ENCODE results near the gene GABRP. TPM values are rescaled to one million over a fixed set of nuclear protein-coding genes. Genes with fewer than 3 reads are reported as not detected.

GABRP gene
- total and polyA plus RNA-seq, 4 donors, result 0.08 to 0.17 TPM; not detected in 2

- no peak overlapping the region for H3K27ac ChIP-seq (ENCODE audit: low read depth in 1 of 2, low read length in 2 of 2)
- H3K9me3 ChIP-seq (ENCODE audit: control insufficient read depth in 4 of 4, low read length in 3 of 4), result no peaks in the 10 kb centered on the region
- no peak for TF ChIP-seq SP1 (IDR thresholded peaks at IDR 0.05)
- no peak for TF ChIP-seq EGR1 (IDR thresholded peaks at IDR 0.05; ENCODE audit: low read depth in 2 of 2)
- no peak for TF ChIP-seq TAF1 (conservative IDR thresholded peaks at IDR 0.05)
- no peak for TF ChIP-seq HNF4A (conservative IDR thresholded peaks at IDR 0.05)
- TF ChIP-seq RXRA (IDR thresholded peaks at IDR 0.05), result no peak
- TF ChIP-seq RAD21 (IDR thresholded peaks at IDR 0.05), result no peak
- no peak for TF ChIP-seq CTCF (IDR thresholded peaks at IDR 0.05; ENCODE audit: low read depth, low read length, missing input control)
- TF ChIP-seq MAX (IDR thresholded peaks at IDR 0.05), result no peak
- no peak for TF ChIP-seq FOXA1 (IDR thresholded peaks at IDR 0.05)
- DNase-seq (ENCODE audit: low spot score), result no peak
- no peak overlapping the region for H3K9ac ChIP-seq (ENCODE audit: low read depth in 1 of 2, low read length in 2 of 2)
- H3K4me3 ChIP-seq (ENCODE audit: low read depth in 1 of 3, low read length in 3 of 3), result no peak overlapping the region
- no peaks in the 10 kb centered on the region for H3K36me3 ChIP-seq (ENCODE audit: control insufficient read depth in 4 of 4, insufficient read depth in 3 of 4, low read depth in 1 of 4, low read length in 3 of 4)
- no peaks in the 10 kb centered on the region for H3K4me1 ChIP-seq (ENCODE audit: control insufficient read depth in 4 of 4, insufficient read depth in 4 of 4, low read length in 3 of 4)
- peaks cover 0 to 2% (median 0%) of the 10 kb centered on the region in 4 donors for H3K27me3 ChIP-seq (ENCODE audit: control insufficient read depth in 4 of 4, insufficient read depth in 4 of 4, low read length in 3 of 4)
Measured at GRCh38 chr5:170846416-170846815, 62.9 kb downstream of the GABRP start.

GRCh38 chr5:170846846-170847245 is 63.3 kb downstream of the GABRP start:
- no peak for DNase-seq (ENCODE audit: low spot score)

More at GRCh38 chr5:170846846-170847245, 63.3 kb downstream of the GABRP start:
- Histone ChIP-seq H3K27me3 (ENCODE audit: control insufficient read depth in 4 of 4, insufficient read depth in 4 of 4, low read length in 3 of 4) (peaks cover 0 to 2% (median 0%) of the 10 kb centered on the region in 4 donors), H3K4me1 (ENCODE audit: control insufficient read depth in 4 of 4, insufficient read depth in 4 of 4, low read length in 3 of 4) (no peaks in the 10 kb centered on the region), H3K9me3 (ENCODE audit: control insufficient read depth in 4 of 4, low read length in 3 of 4) (no peaks in the 10 kb centered on the region), H3K9ac (ENCODE audit: low read depth in 1 of 2, low read length in 2 of 2) (no peak overlapping the region), H3K36me3 (ENCODE audit: control insufficient read depth in 4 of 4, insufficient read depth in 3 of 4, low read depth in 1 of 4, low read length in 3 of 4) (no peaks in the 10 kb centered on the region), H3K4me3 (ENCODE audit: low read depth in 1 of 3, low read length in 3 of 3) (no peak overlapping the region), H3K27ac (ENCODE audit: low read depth in 1 of 2, low read length in 2 of 2) (no peak overlapping the region)
- TF ChIP-seq FOXA1 (IDR thresholded peaks at IDR 0.05) (no peak), TAF1 (conservative IDR thresholded peaks at IDR 0.05) (no peak), GABPA (IDR thresholded peaks at IDR 0.05 in 1 of 2, conservative IDR thresholded peaks at IDR 0.05 in 1 of 2) (no peak), RAD21 (IDR thresholded peaks at IDR 0.05) (no peak), ATF3 (IDR thresholded peaks at IDR 0.05) (no peak), NR2F2 (IDR thresholded peaks at IDR 0.05) (no peak), CTCF (IDR thresholded peaks at IDR 0.05; ENCODE audit: low read depth, low read length, missing input control) (no peak), HNF4A (conservative IDR thresholded peaks at IDR 0.05) (no peak), EGR1 (IDR thresholded peaks at IDR 0.05; ENCODE audit: low read depth in 2 of 2) (no peak), JUND (IDR thresholded peaks at IDR 0.05) (no peak), REST (IDR thresholded peaks at IDR 0.05) (no peak), HNF4G (IDR thresholded peaks at IDR 0.05) (no peak), YY1 (IDR thresholded peaks at IDR 0.05) (no peak), RXRA (IDR thresholded peaks at IDR 0.05) (no peak)
